ENCODE measurements around the gene TRIM24. TPM values are rescaled to one million over a fixed set of nuclear protein-coding genes. Genes with fewer than 3 reads are reported as not detected.
"Not testable (repeated sequence)": the region's sequence is repeated elsewhere in the genome, so short reads cannot be mapped to it uniquely, and the experiment has no call there.

The TRIM24 gene
- polyA plus RNA-seq, 5 donors, result 52.8 to 74.2 (median 73.2) TPM

- no peak for DNase-seq
Observed at GRCh38 chr7:138527746-138528223, 67.7 kb downstream of the TRIM24 start.

- DNase-seq, result not testable (repeated sequence)
Observed at GRCh38 chr7:138536833-138537232, 76.8 kb downstream of the TRIM24 start.

- no peak for DNase-seq
Observed at GRCh38 chr7:138538518-138538917, 78.5 kb downstream of the TRIM24 start.

GRCh38 chr7:138538997-138539644 is 79.1 kb downstream of the TRIM24 start:
- no peak for DNase-seq

GRCh38 chr7:138542183-138542582 is 82.1 kb downstream of the TRIM24 start:
- no peak for DNase-seq

- no peak for DNase-seq
Observed at GRCh38 chr7:138543739-138544138, 83.7 kb downstream of the TRIM24 start.

GRCh38 chr7:138545123-138545522 is 85.1 kb downstream of the TRIM24 start:
- no peak for DNase-seq

- no peak for DNase-seq
Observed at GRCh38 chr7:138546064-138546619, 86.1 kb downstream of the TRIM24 start.

- no peak for DNase-seq
Observed at GRCh38 chr7:138546829-138547228, 86.8 kb downstream of the TRIM24 start.

GRCh38 chr7:138549082-138549481 is 89.0 kb downstream of the TRIM24 start:
- no peak for DNase-seq

GRCh38 chr7:138550337-138550736 is 90.3 kb downstream of the TRIM24 start:
- DNase-seq, result no peak

GRCh38 chr7:138551102-138551501 is 91.0 kb downstream of the TRIM24 start:
- no peak for DNase-seq

GRCh38 chr7:138553805-138554204 is 93.7 kb downstream of the TRIM24 start:
- no peak for DNase-seq

GRCh38 chr7:138554674-138555073 is 94.6 kb downstream of the TRIM24 start:
- no peak for DNase-seq

GRCh38 chr7:138555684-138556083 is 95.6 kb downstream of the TRIM24 start:
- DNase-seq, result no peak

- no peak for DNase-seq
Observed at GRCh38 chr7:138556771-138557484, 96.9 kb downstream of the TRIM24 start.

- no peak for DNase-seq
Observed at GRCh38 chr7:138559448-138559847, 99.4 kb downstream of the TRIM24 start.

- DNase-seq, result peak in 1 of 2 donors; percentile 5
Observed at GRCh38 chr7:138563808-138564207, 103.7 kb downstream of the TRIM24 start.

- peak; percentile 14 for DNase-seq
Observed at GRCh38 chr7:138564365-138564764, 104.3 kb downstream of the TRIM24 start.

GRCh38 chr7:138565071-138565450 is 105.0 kb downstream of the TRIM24 start:
- no peak for DNase-seq

- peak in 1 of 2 donors; percentile 3 for DNase-seq
Observed at GRCh38 chr7:138565451-138566114, 105.5 kb downstream of the TRIM24 start.

GRCh38 chr7:138568655-138569054 is 108.6 kb downstream of the TRIM24 start:
- no peak for DNase-seq

GRCh38 chr7:138569418-138569817 is 109.4 kb downstream of the TRIM24 start:
- DNase-seq, result no peak

All from right lung (tissue), 5 donors.